SK-N-SH treated with all-trans-retinoic acid at 6 μM for 48 hours (cell line): ENCODE measurements around the gene RNF114.

Experiments used
- ATAC-seq: fragments of 200-7000 bp; cut with Tn5 transposase; 3 replicates; pipeline ENCODE4 v1.9.1; 2020; ENCODE audit warnings: mild to moderate bottlenecking, moderate library complexity
- BACH2 ChIP-seq: fragments of 250-450 bp; sonication (Bioruptor Pico); IDR thresholded peaks from 2 replicates; pipeline ENCODE4 v1.9.0; 2021; ENCODE audit warnings: mild to moderate bottlenecking, borderline replicate concordance
- CSDC2 ChIP-seq: fragments of 250-450 bp; sonication (Bioruptor Pico); IDR thresholded peaks from 2 replicates; pipeline ENCODE4 v1.5.0; 2020; ENCODE audit warnings: mild to moderate bottlenecking, moderate library complexity
- CSRNP3 ChIP-seq: fragments of 250-450 bp; sonication (Bioruptor Pico); IDR thresholded peaks from 2 replicates; pipeline ENCODE4 v1.5.1; 2021; ENCODE audit warnings: mild to moderate bottlenecking, moderate library complexity
- ESRRG ChIP-seq: fragments of 250-450 bp; sonication (Bioruptor Pico); IDR thresholded peaks from 2 replicates; pipeline ENCODE4 v1.6.1; 2021; ENCODE audit warnings: mild to moderate bottlenecking
- GLIS3 ChIP-seq: fragments of 250-450 bp; sonication (Bioruptor Pico); IDR thresholded peaks from 2 replicates; pipeline ENCODE4 v1.5.0; 2020; ENCODE audit warnings: mild to moderate bottlenecking, moderate library complexity
- ISL1 ChIP-seq: fragments of 250-450 bp; sonication (Bioruptor Pico); IDR thresholded peaks from 2 replicates; pipeline ENCODE4 v2.1.2; 2022; ENCODE audit warnings: mild to moderate bottlenecking, moderate library complexity
- OSR1 ChIP-seq: fragments of 250-450 bp; sonication (Bioruptor Pico); IDR thresholded peaks from 2 replicates; pipeline ENCODE4 v1.8.0; 2022; ENCODE audit warnings: moderate library complexity, mild to moderate bottlenecking, inconsistent platforms
- PPARA ChIP-seq: fragments of 250-450 bp; sonication (Bioruptor Pico); IDR thresholded peaks from 2 replicates; pipeline ENCODE4 v1.5.0; 2020; ENCODE audit warnings: mild to moderate bottlenecking, borderline replicate concordance
- RARB ChIP-seq: fragments of 250-450 bp; sonication (Bioruptor Pico); IDR thresholded peaks from 2 replicates; pipeline ENCODE4 v1.8.0; 2021; ENCODE audit warnings: mild to moderate bottlenecking, moderate library complexity
- SNAI2 ChIP-seq: fragments of 250-450 bp; sonication (Bioruptor Pico); IDR thresholded peaks from 2 replicates; pipeline ENCODE4 v1.5.0; 2020; ENCODE audit warnings: mild to moderate bottlenecking, moderate library complexity
- TCF4 ChIP-seq: fragments of 250-450 bp; sonication (Bioruptor Pico); IDR thresholded peaks from 2 replicates; pipeline ENCODE4 v1.8.0; 2021; ENCODE audit warnings: mild to moderate bottlenecking, moderate library complexity, borderline replicate concordance
- TOX ChIP-seq: fragments of 250-450 bp; sonication (Bioruptor Pico); IDR thresholded peaks from 2 replicates; pipeline ENCODE4 v1.8.0; 2021; ENCODE audit warnings: mild to moderate bottlenecking, moderate library complexity, borderline replicate concordance
- TSHZ2 ChIP-seq: fragments of 250-450 bp; sonication (Bioruptor Pico); IDR thresholded peaks from 2 replicates; pipeline ENCODE4 v1.5.0; 2020; ENCODE audit warnings: mild to moderate bottlenecking, moderate library complexity
- ZC3H10 ChIP-seq: fragments of 250-450 bp; sonication (Bioruptor Pico); IDR thresholded peaks from 2 replicates; pipeline ENCODE4 v1.5.1; 2021; ENCODE audit warnings: mild to moderate bottlenecking, moderate library complexity
- ZFP30 ChIP-seq: fragments of 450-650 bp; formaldehyde crosslinking; IDR thresholded peaks from 2 replicates; pipeline ENCODE4 v1.5.0; 2022; ENCODE audit warnings: mild to moderate bottlenecking, moderate library complexity
- ZNF565 ChIP-seq: fragments of 450-650 bp; formaldehyde crosslinking; conservative IDR thresholded peaks from 2 replicates; pipeline ENCODE4 v1.5.0; 2020; ENCODE audit warnings: low read depth, mild to moderate bottlenecking, moderate library complexity
- ZNF70 ChIP-seq: fragments of 450-650 bp; formaldehyde crosslinking; IDR thresholded peaks from 2 replicates; pipeline ENCODE4 v1.5.0; 2020; ENCODE audit warnings: mild to moderate bottlenecking, moderate library complexity
- ZNF8 ChIP-seq: fragments of 450-650 bp; formaldehyde crosslinking; IDR thresholded peaks from 2 replicates; pipeline ENCODE4 v1.5.0; 2020; ENCODE audit warnings: mild to moderate bottlenecking, moderate library complexity
- TF ChIP-seq, protein P1 (sequence below): fragments of 250-450 bp; sonication (Bioruptor Pico); IDR thresholded peaks from 2 replicates; pipeline ENCODE4 v1.5.1; 2020; ENCODE audit warnings: low read depth, mild to moderate bottlenecking, moderate library complexity
- TF ChIP-seq, protein P2 (sequence below): fragments of 250-450 bp; sonication (Bioruptor Pico); IDR thresholded peaks from 2 replicates; pipeline ENCODE4 v1.8.0; 2021; ENCODE audit warnings: low read depth, mild to moderate bottlenecking, moderate library complexity, borderline replicate concordance
- TF ChIP-seq, protein P3 (sequence below): fragments of 250-450 bp; sonication (Bioruptor Pico); IDR thresholded peaks from 2 replicates; pipeline ENCODE4 v1.8.0; 2020; ENCODE audit warnings: mild to moderate bottlenecking, moderate library complexity, borderline replicate concordance

RNF114 gene

DNA sequence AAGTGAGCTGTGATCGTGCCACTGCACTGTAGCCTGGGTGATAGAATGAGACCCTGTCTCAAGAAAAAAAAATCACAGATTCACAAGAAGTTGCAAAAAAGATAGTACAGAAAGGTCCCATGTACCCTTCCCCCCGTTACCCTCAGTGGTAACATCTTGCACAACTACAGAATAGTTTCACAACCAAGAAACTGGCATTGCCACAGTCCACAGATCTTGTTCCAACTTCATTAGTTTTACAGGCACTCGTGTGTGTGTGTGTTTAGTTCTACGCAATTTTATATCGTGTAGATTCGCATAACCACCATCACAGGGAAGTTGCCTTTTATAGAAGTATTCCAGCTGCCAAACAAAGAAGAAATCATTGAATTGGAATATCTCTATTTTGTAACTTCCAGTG lies 40.0 kb upstream of the RNF114 start:
- ATAC-seq = no peak
- TF ChIP-seq ZNF565 (CRISPR knock-in tag) (no peak), CSDC2 (no peak), BACH2 (CRISPR knock-in tag) (no peak), GLIS3 (CRISPR knock-in tag) (no peak), ZNF8 (CRISPR knock-in tag) (no peak), ESRRG (CRISPR knock-in tag) (no peak), SNAI2 (no peak), ZNF70 (no peak), PPARA (CRISPR knock-in tag) (no peak), CSRNP3 (CRISPR knock-in tag) (no peak), TCF4 (CRISPR knock-in tag) (no peak), TOX (CRISPR knock-in tag) (no peak), TSHZ2 (CRISPR knock-in tag) (no peak), ZC3H10 (CRISPR knock-in tag) (no peak), ISL1 (CRISPR knock-in tag) (no peak)
- TF ChIP-seq, protein P1, sequence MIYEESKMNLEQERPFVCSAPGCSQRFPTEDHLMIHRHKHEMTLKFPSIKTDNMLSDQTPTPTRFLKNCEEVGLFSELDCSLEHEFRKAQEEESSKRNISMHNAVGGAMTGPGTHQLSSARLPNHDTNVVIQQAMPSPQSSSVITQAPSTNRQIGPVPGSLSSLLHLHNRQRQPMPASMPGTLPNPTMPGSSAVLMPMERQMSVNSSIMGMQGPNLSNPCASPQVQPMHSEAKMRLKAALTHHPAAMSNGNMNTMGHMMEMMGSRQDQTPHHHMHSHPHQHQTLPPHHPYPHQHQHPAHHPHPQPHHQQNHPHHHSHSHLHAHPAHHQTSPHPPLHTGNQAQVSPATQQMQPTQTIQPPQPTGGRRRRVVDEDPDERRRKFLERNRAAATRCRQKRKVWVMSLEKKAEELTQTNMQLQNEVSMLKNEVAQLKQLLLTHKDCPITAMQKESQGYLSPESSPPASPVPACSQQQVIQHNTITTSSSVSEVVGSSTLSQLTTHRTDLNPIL (CRISPR knock-in tag) = no peak
- TF ChIP-seq, protein P2, sequence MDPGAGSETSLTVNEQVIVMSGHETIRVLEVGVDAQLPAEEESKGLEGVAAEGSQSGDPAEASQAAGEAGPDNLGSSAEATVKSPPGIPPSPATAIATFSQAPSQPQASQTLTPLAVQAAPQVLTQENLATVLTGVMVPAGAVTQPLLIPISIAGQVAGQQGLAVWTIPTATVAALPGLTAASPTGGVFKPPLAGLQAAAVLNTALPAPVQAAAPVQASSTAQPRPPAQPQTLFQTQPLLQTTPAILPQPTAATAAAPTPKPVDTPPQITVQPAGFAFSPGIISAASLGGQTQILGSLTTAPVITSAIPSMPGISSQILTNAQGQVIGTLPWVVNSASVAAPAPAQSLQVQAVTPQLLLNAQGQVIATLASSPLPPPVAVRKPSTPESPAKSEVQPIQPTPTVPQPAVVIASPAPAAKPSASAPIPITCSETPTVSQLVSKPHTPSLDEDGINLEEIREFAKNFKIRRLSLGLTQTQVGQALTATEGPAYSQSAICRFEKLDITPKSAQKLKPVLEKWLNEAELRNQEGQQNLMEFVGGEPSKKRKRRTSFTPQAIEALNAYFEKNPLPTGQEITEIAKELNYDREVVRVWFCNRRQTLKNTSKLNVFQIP = no peak
- TF ChIP-seq, protein P3, sequence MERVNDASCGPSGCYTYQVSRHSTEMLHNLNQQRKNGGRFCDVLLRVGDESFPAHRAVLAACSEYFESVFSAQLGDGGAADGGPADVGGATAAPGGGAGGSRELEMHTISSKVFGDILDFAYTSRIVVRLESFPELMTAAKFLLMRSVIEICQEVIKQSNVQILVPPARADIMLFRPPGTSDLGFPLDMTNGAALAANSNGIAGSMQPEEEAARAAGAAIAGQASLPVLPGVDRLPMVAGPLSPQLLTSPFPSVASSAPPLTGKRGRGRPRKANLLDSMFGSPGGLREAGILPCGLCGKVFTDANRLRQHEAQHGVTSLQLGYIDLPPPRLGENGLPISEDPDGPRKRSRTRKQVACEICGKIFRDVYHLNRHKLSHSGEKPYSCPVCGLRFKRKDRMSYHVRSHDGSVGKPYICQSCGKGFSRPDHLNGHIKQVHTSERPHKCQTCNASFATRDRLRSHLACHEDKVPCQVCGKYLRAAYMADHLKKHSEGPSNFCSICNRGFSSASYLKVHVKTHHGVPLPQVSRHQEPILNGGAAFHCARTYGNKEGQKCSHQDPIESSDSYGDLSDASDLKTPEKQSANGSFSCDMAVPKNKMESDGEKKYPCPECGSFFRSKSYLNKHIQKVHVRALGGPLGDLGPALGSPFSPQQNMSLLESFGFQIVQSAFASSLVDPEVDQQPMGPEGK (CRISPR knock-in tag) = no peak
- TF ChIP-seq, all 23 proteins: peak for 0

DNA sequence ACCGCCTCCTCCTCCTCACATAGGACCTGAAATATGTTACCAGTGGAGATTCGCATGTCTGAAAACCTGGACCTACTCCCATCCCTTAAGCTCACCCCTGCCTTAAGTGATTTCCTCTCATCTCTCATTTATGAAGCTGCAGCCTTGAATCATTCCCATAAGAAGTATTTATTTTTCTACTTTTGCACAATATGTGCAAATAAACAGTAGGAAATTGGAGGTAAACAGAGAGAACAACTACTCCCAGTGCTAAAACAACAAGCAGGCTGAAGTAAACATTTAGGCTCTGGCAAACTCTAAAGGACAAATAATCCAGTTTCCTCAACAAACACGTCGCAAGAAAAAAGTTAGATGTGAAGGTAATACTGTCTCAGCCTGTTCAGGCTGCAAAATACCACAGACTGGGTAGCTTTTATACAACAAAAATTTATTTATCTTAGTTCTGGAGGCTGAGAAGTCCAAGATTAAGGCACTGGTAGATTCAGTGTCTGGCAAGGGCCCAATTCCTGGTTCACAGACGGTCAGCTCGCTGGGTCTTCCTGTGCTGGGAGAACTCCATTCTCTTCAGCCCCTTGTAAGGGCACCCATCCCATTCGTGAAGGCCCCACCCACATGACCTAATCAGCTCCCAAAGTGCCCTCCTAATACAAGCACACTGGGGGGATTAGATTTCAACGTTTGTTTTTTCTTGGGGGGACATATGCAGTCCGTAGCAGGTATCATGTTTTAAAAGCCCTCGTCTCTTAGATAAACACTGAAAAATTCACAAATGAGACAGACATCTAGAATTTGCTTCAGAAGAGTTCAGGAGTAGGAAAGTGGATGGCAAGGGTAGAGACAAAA lies 36.4 kb upstream of the RNF114 start:
- ATAC-seq = no peak
- TF ChIP-seq ZC3H10 (CRISPR knock-in tag) (no peak), RARB (CRISPR knock-in tag) (no peak), ESRRG (CRISPR knock-in tag) (no peak), TCF4 (CRISPR knock-in tag) (no peak), TOX (CRISPR knock-in tag) (no peak), ZNF70 (no peak), ZFP30 (CRISPR knock-in tag) (no peak), BACH2 (CRISPR knock-in tag) (no peak), OSR1 (no peak)
- TF ChIP-seq, protein P1 (CRISPR knock-in tag) = no peak
